ENCODE measurements around the gene BMPR1A. TPM values are rescaled to one million over a fixed set of nuclear protein-coding genes. Genes with fewer than 3 reads are reported as not detected.
A peak's percentile ranks its signal among the peaks of the same experiment; 100 is the strongest.
"Not testable (repeated sequence)": the region's sequence is repeated elsewhere in the genome, so short reads cannot be mapped to it uniquely, and the experiment has no call there.

Gene BMPR1A
- polyA plus RNA-seq, 1 experiment = 21.4 TPM

DNA sequence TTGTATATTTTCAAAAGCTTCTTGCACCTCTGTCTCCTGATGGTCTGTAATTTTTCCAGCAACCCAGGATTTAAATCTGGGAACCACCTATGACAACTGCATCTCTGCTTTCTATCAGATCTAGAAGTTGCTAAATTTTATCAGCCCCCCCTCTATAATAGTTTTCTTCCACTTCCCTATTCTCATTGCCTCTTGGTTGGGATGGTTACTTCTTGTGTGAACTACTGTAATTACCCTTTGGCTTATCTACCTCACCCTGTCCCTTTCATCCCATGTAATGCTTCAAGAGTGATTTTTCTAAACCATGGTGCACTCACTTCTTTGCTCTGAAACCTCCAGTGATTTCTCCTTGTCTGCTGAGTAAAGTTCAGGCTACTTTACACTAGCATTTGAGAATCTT, 92.3 kb downstream of the BMPR1A start:
- ChIA-PET POLR2A (no interaction called here), CTCF (interaction anchor here (1.3 kb wide), 1 partner anchor 77 kb away, joined by 3 read pairs; no protein-coding TSS in a partner anchor)
- no peak overlapping the region for H3K4me3 ChIP-seq (ENCODE audit: low read depth, low read length)
- H3K27me3 ChIP-seq (ENCODE audit: control insufficient read depth, insufficient read depth, low read length) = no peaks in the 10 kb centered on the region
- 0 out of 2 replicates have a peak, but pooled peaks cover 2% of the 10 kb centered on the region for H3K36me3 ChIP-seq (ENCODE audit: control insufficient read depth, insufficient read depth, low read length)
- no peak for TF ChIP-seq CTCF (IDR thresholded peaks at IDR 0.05; ENCODE audit: insufficient read depth, low read depth, low read length)
- DNase-seq (ENCODE audit: low read depth) = no peak

- ChIA-PET POLR2A (no interaction called here), CTCF (interaction anchor here (1.3 to 2.5 kb wide), 2 partner anchors 50 to 78 kb away, joined by 3 to 5 read pairs; no protein-coding TSS in a partner anchor)
- TF ChIP-seq CTCF (IDR thresholded peaks at IDR 0.05; ENCODE audit: insufficient read depth, low read depth, low read length) = no peak
- 0 out of 2 replicates have a peak, but pooled peaks cover 2% of the 10 kb centered on the region for H3K36me3 ChIP-seq (ENCODE audit: control insufficient read depth, insufficient read depth, low read length)
- DNase-seq (ENCODE audit: low read depth) = no peak
- H3K27me3 ChIP-seq (ENCODE audit: control insufficient read depth, insufficient read depth, low read length) = no peaks in the 10 kb centered on the region
- no peak overlapping the region for H3K4me3 ChIP-seq (ENCODE audit: low read depth, low read length)
Observed at GRCh38 chr10:86849181-86849894, 92.9 kb downstream of the BMPR1A start.

DNA sequence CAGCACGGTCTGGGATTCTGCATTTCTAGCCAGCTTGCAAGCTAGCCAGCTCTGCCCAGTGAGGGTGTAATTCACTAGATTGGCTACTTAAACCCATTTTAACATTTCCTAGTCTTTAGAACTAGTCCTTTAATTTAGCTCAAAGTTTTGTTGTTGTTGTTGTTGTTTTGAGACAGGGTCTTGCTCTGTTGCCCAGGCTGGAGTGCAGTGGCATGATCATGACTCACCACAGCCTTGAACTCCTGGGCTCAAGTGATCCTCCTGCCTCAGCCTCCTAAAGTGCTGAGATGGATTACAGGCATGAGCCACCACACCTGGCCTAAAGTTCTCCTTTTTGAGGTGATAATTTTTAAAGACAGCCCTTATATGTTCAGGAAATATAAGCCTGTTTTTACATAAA, 94.1 kb downstream of the BMPR1A start:
- POLR2A ChIA-PET = no interaction called here
- no peak for TF ChIP-seq CTCF (IDR thresholded peaks at IDR 0.05; ENCODE audit: insufficient read depth, low read depth, low read length)
- no peak for DNase-seq (ENCODE audit: low read depth)
- CTCF ChIA-PET = interaction anchor here (0.6 to 2.5 kb wide), 2 partner anchors 49 to 1255 kb away, joined by 3 to 5 read pairs; no protein-coding TSS in a partner anchor
- Histone ChIP-seq H3K4me3 (ENCODE audit: low read depth, low read length) (no peak overlapping the region), H3K27me3 (ENCODE audit: control insufficient read depth, insufficient read depth, low read length) (no peaks in the 10 kb centered on the region), H3K36me3 (ENCODE audit: control insufficient read depth, insufficient read depth, low read length) (0 out of 2 replicates have a peak, but pooled peaks cover 2% of the 10 kb centered on the region)

DNA sequence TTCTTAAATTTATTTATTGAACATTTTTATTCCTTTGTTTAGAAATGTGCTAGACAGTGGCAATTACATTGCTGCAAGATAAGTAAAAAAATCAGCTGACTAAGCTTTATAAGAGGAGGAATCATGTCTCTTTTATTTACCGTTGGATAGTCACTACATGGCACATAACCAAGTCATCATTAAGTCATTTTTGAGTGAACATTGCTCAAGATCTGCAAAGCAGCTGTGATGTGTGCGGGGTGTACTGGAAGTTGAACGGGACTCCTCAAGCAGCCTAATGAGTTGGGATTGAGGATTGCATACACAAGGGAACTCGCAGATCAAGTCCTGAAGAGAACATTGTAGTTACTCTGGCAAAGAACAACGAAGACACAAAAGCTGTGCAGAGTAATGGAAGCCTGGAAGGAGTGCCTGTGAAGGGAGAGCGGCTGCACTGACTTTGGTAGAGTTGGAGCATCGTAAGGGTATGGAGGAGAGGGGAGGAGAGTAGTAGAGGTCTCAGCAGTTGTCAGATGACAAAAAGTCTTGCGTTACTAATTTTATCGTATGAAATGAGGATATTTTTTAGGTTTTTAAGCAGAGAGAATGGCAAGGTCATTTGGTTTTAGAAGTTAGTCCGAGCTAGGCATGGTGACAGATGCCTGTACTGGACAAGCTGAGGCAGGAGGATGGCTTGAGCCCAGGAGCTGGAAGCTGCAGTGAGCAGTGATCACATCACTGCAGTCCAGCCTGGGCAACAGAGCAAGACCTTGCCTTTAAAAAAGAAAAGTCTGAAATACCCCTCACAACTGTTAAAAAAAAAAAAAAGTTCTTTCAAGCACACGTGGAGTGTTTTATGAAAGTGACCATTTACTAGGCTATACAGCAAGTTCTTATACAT, 95.1 kb downstream of the BMPR1A start:
- Histone ChIP-seq H3K4me3 (ENCODE audit: low read depth, low read length) (no peak overlapping the region), H3K27me3 (ENCODE audit: control insufficient read depth, insufficient read depth, low read length) (no peaks in the 10 kb centered on the region), H3K36me3 (ENCODE audit: control insufficient read depth, insufficient read depth, low read length) (no peaks in the 10 kb centered on the region)
- POLR2A ChIA-PET = no interaction called here
- CTCF ChIA-PET = interaction anchor here (1.2 to 2.5 kb wide), 2 partner anchors 48 to 87 kb away, joined by 3 to 5 read pairs; no protein-coding TSS in a partner anchor
- TF ChIP-seq CTCF (IDR thresholded peaks at IDR 0.05; ENCODE audit: insufficient read depth, low read depth, low read length) = no peak
- peak; percentile 47 for DNase-seq (ENCODE audit: low read depth)

- CTCF ChIA-PET; DNase-seq (ENCODE audit: low read depth); POLR2A ChIA-PET; H3K4me3 ChIP-seq (ENCODE audit: low read depth, low read length); H3K27me3 ChIP-seq (ENCODE audit: control insufficient read depth, insufficient read depth, low read length); H3K36me3 ChIP-seq (ENCODE audit: control insufficient read depth, insufficient read depth, low read length): not testable (repeated sequence)
Observed at GRCh38 chr10:86853582-86853981, 97.2 kb downstream of the BMPR1A start.
